Keratinocyte (primary cell): Measurements from ENCODE around the gene BBS9. TPM values are rescaled to one million over a fixed set of nuclear protein-coding genes. Genes with fewer than 3 reads are reported as not detected.

Experiments used
- DNase-seq: peaks from one replicate; pipeline ENCODE4 v3.0.0-alpha.2; 2011; ENCODE audit warnings: low read depth, missing footprints, low spot score
- FAIRE-seq: peaks from 2 replicates; lab custom pipeline; 2011; peaks lifted over from hg19 to GRCh38; lab: Jason Lieb, UNC
- H2AFZ ChIP-seq: 2 replicates; pipeline ENCODE4 v1.6.0; 2012; ENCODE audit warnings: low read length, control low read depth, inconsistent platforms; ENCODE audit not compliant: control insufficient read depth
- H3K27ac ChIP-seq: 2 replicates; pipeline ENCODE4 v1.5.1; 2011; ENCODE audit warnings: low read length; ENCODE audit not compliant: control insufficient read depth, insufficient read depth
- H3K27me3 ChIP-seq: 3 replicates; pipeline ENCODE4 v1.6.0; 2011; ENCODE audit warnings: low read length; ENCODE audit not compliant: control insufficient read depth, insufficient read depth; ENCODE audit errors: extremely low read depth
- H3K36me3 ChIP-seq, 2 experiments: 2 replicates in 1 of 2; 3 replicates in 1 of 2; pipeline ENCODE4 v1.5.1; 2011; ENCODE audit warnings: low read length in 2 of 2, mild to moderate bottlenecking in 1 of 2; ENCODE audit not compliant: control insufficient read depth in 2 of 2, insufficient read depth in 2 of 2; ENCODE audit errors: extremely low read depth in 1 of 2
- H3K4me1 ChIP-seq: 3 replicates; pipeline ENCODE4 v1.5.1; 2011; ENCODE audit warnings: low read length; ENCODE audit not compliant: control insufficient read depth, insufficient read depth; ENCODE audit errors: extremely low read depth
- H3K4me2 ChIP-seq: 3 replicates; pipeline ENCODE4 v1.6.0; 2011; ENCODE audit warnings: low read depth, low read length; ENCODE audit not compliant: control insufficient read depth, insufficient read depth; ENCODE audit errors: extremely low read depth
- H3K4me3 ChIP-seq, 3 experiments: fragments of 200-600 bp in 1 of 3; sonication (generic) in 1 of 3; 2 replicates in 2 of 3; 3 replicates in 1 of 3; pipeline ENCODE4 v1.5.1; 2011 to 2016; ENCODE audit warnings: low read length in 3 of 3, mild to moderate bottlenecking in 3 of 3, control low read depth in 2 of 3, inconsistent platforms in 1 of 3, low read depth in 1 of 3, mixed read lengths in 1 of 3, mixed run types in 1 of 3, moderate library complexity in 1 of 3; ENCODE audit not compliant: control insufficient read depth in 2 of 3, insufficient read depth in 2 of 3; ENCODE audit errors: extremely low read depth in 1 of 3
- H3K79me2 ChIP-seq: 2 replicates; pipeline ENCODE4 v1.6.0; 2012; ENCODE audit warnings: low read length; ENCODE audit not compliant: control insufficient read depth, insufficient read depth
- H3K9ac ChIP-seq: 3 replicates; pipeline ENCODE4 v1.6.0; 2011; ENCODE audit warnings: low read length; ENCODE audit not compliant: control insufficient read depth, insufficient read depth; ENCODE audit errors: extremely low read depth
- H3K9me1 ChIP-seq: 3 replicates; pipeline ENCODE4 v1.6.0; 2011; ENCODE audit warnings: low read length; ENCODE audit not compliant: control insufficient read depth, insufficient read depth; ENCODE audit errors: extremely low read depth
- H3K9me3 ChIP-seq: 2 replicates; pipeline ENCODE4 v1.5.1; 2012; ENCODE audit warnings: low read depth, low read length; ENCODE audit not compliant: control insufficient read depth
- H4K20me1 ChIP-seq: 3 replicates; pipeline ENCODE4 v1.6.0; 2011; ENCODE audit warnings: low read length; ENCODE audit not compliant: control insufficient read depth, insufficient read depth; ENCODE audit errors: extremely low read depth
- CTCF ChIP-seq, 3 experiments: IDR thresholded peaks in 1 of 3; conservative IDR thresholded peaks in 1 of 3; optimal IDR thresholded peaks in 1 of 3; 2 replicates in 2 of 3; 3 replicates in 1 of 3; pipeline versions ENCODE3 to v1.5.1; 2011; ENCODE audit warnings: low read length in 3 of 3, mild to moderate bottlenecking in 3 of 3, moderate library complexity in 2 of 3, control low read depth in 1 of 3, inconsistent platforms in 1 of 3; ENCODE audit not compliant: insufficient read depth in 2 of 3; ENCODE audit errors: extremely low read depth in 1 of 3
- EZH2 ChIP-seq: IDR thresholded peaks from one replicate; pipeline ENCODE4 v1.6.1; 2012; ENCODE audit warnings: inconsistent platforms, mild to moderate bottlenecking, low read length, moderate library complexity
- dilution Hi-C: fragments of 300-500 bp; cut with MboI; formaldehyde crosslinking; loops from one replicate; pipeline ENCODE4 v1.7.0; 2020; ENCODE audit warnings: low sequenced_read_pairs; ENCODE audit not compliant: extremely low pct_ligation_motif_present
- polyA plus RNA-seq, 5 experiments: library from polyadenylated mRNA; depleted of rRNA in 3 of 5; stranded (reverse) in 3 of 5; stranded (forward) in 1 of 5; unstranded in 1 of 5; fragments of >200 nt; gene quantifications; 1 replicate in 1 of 5; 2 replicates in 3 of 5; 3 replicates in 1 of 5; pipeline versions ENCODE4 v1.2.1 to v1.2.3, GENCODE V29; 2011 to 2012; ENCODE audit warnings: missing spikeins in 2 of 5, low read depth in 1 of 5, low replicate concordance in 1 of 5

Gene BBS9
- polyA plus RNA-seq, 1 donor (not counting 4 experiments of a cell fraction or from before 2014, with no cell fraction given): 7.6 TPM

GRCh38 chr7:33578881-33579672 lies 449.7 kb downstream of the BBS9 start:
- DNase-seq: no peak
- dilution Hi-C loops: no loop called here
- FAIRE-seq: no peak

GRCh38 chr7:33579673-33579960 lies 450.3 kb downstream of the BBS9 start:
- Histone ChIP-seq H3K4me1 (peaks cover 7% of the 10 kb centered on the region), H3K36me3 (no peaks in the 10 kb centered on the region), H3K9me1 (no peaks in the 10 kb centered on the region), H3K9ac (no peak overlapping the region), H3K79me2 (no peaks in the 10 kb centered on the region), H3K27ac (no peak overlapping the region), H4K20me1 (no peaks in the 10 kb centered on the region), H3K9me3 (no peaks in the 10 kb centered on the region), H2AFZ (no peak overlapping the region), H3K27me3 (no peaks in the 10 kb centered on the region), H3K4me2 (no peak overlapping the region), H3K4me3 (no peak overlapping the region)
- dilution Hi-C loops: no loop called here
- no peak for DNase-seq
- TF ChIP-seq CTCF (optimal IDR thresholded peaks at IDR 0.05 in 1 of 3, IDR thresholded peaks at IDR 0.05 in 1 of 3, conservative IDR thresholded peaks at IDR 0.05 in 1 of 3; ENCODE audit: extremely low read depth in 1 of 3, insufficient read depth in 2 of 3, low read length in 3 of 3) (no peak), EZH2 (no peak)
- no peak for FAIRE-seq

More at GRCh38 chr7:33578881-33579672, 449.7 kb downstream of the BBS9 start:
- Histone ChIP-seq H3K27me3 (no peaks in the 10 kb centered on the region), H3K9me3 (no peaks in the 10 kb centered on the region), H3K4me2 (no peak overlapping the region), H3K27ac (no peak overlapping the region), H3K79me2 (no peaks in the 10 kb centered on the region), H3K4me3 (no peak overlapping the region), H2AFZ (no peak overlapping the region), H4K20me1 (no peaks in the 10 kb centered on the region), H3K9ac (no peak overlapping the region), H3K4me1 (peaks cover 7% of the 10 kb centered on the region), H3K9me1 (no peaks in the 10 kb centered on the region), H3K36me3 (no peaks in the 10 kb centered on the region)
- TF ChIP-seq CTCF (optimal IDR thresholded peaks at IDR 0.05 in 1 of 3, IDR thresholded peaks at IDR 0.05 in 1 of 3, conservative IDR thresholded peaks at IDR 0.05 in 1 of 3; ENCODE audit: extremely low read depth in 1 of 3, insufficient read depth in 2 of 3, low read length in 3 of 3): no peak
- TF ChIP-seq EZH2: no peak
